Measurements from ENCODE around the gene NHSL2. TPM values are rescaled to one million over a fixed set of nuclear protein-coding genes. Genes with fewer than 3 reads are reported as not detected.

The NHSL2 gene
- total RNA-seq, 1 donor from 2014 or later, result 57.6 TPM

GRCh38 chrX:72113461-72113860 lies 202.8 kb downstream of the NHSL2 start:
- Mint-ChIP-seq H3K27ac (ENCODE audit: unreplicated experiment) (no peak overlapping the region), H3K4me3 (ENCODE audit: unreplicated experiment) (no peak overlapping the region), H3K4me1 (ENCODE audit: unreplicated experiment) (peaks cover 28% of the 10 kb centered on the region), H3K27me3 (ENCODE audit: unreplicated experiment) (no peaks in the 10 kb centered on the region), H3K9me3 (ENCODE audit: unreplicated experiment) (no peaks in the 10 kb centered on the region), H3K36me3 (ENCODE audit: low read depth, unreplicated experiment) (peaks cover 16% of the 10 kb centered on the region)
- no peak for DNase-seq (ENCODE audit: low spot score)
- no peak for TF ChIP-seq CTCF (IDR thresholded peaks at IDR 0.05; ENCODE audit: unreplicated experiment)

GRCh38 chrX:72114306-72114705 lies 203.7 kb downstream of the NHSL2 start:
- Mint-ChIP-seq H3K27me3 (ENCODE audit: unreplicated experiment) (no peaks in the 10 kb centered on the region), H3K27ac (ENCODE audit: unreplicated experiment) (peak overlapping the region; percentile 70), H3K9me3 (ENCODE audit: unreplicated experiment) (no peaks in the 10 kb centered on the region), H3K36me3 (ENCODE audit: low read depth, unreplicated experiment) (peaks cover 9% of the 10 kb centered on the region), H3K4me1 (ENCODE audit: unreplicated experiment) (peaks cover 28% of the 10 kb centered on the region), H3K4me3 (ENCODE audit: unreplicated experiment) (no peak overlapping the region)
- TF ChIP-seq CTCF (IDR thresholded peaks at IDR 0.05; ENCODE audit: unreplicated experiment), result no peak
- no peak for DNase-seq (ENCODE audit: low spot score)

- H3K4me1 Mint-ChIP-seq (ENCODE audit: unreplicated experiment), result peaks cover 28% of the 10 kb centered on the region
These were observed 204.2 kb downstream of the NHSL2 start for GRCh38 chrX:72114807-72115206.

GRCh38 chrX:72115380-72115779 lies 204.7 kb downstream of the NHSL2 start:
- Mint-ChIP-seq H3K4me1 (ENCODE audit: unreplicated experiment) (peaks cover 28% of the 10 kb centered on the region), H3K36me3 (ENCODE audit: low read depth, unreplicated experiment) (peaks cover 9% of the 10 kb centered on the region), H3K9me3 (ENCODE audit: unreplicated experiment) (no peaks in the 10 kb centered on the region), H3K27ac (ENCODE audit: unreplicated experiment) (peak overlapping the region; percentile 22), H3K27me3 (ENCODE audit: unreplicated experiment) (no peaks in the 10 kb centered on the region), H3K4me3 (ENCODE audit: unreplicated experiment) (no peak overlapping the region)
- DNase-seq (ENCODE audit: low spot score), result no peak
- no peak for TF ChIP-seq CTCF (IDR thresholded peaks at IDR 0.05; ENCODE audit: unreplicated experiment)

More at GRCh38 chrX:72114807-72115206, 204.2 kb downstream of the NHSL2 start:
- H3K27ac Mint-ChIP-seq (ENCODE audit: unreplicated experiment), result peak overlapping the region; percentile 70
- no peak overlapping the region for H3K4me3 Mint-ChIP-seq (ENCODE audit: unreplicated experiment)
- no peak for TF ChIP-seq CTCF (IDR thresholded peaks at IDR 0.05; ENCODE audit: unreplicated experiment)
- peaks cover 9% of the 10 kb centered on the region for H3K36me3 Mint-ChIP-seq (ENCODE audit: low read depth, unreplicated experiment)
- no peaks in the 10 kb centered on the region for H3K27me3 Mint-ChIP-seq (ENCODE audit: unreplicated experiment)
- H3K9me3 Mint-ChIP-seq (ENCODE audit: unreplicated experiment), result no peaks in the 10 kb centered on the region
- no peak for DNase-seq (ENCODE audit: low spot score)

GRCh38 chrX:72117636-72118210 lies 207.1 kb downstream of the NHSL2 start:
- Mint-ChIP-seq H3K4me1 (ENCODE audit: unreplicated experiment) (peaks cover 38% of the 10 kb centered on the region), H3K4me3 (ENCODE audit: unreplicated experiment) (no peak overlapping the region), H3K36me3 (ENCODE audit: low read depth, unreplicated experiment) (no peaks in the 10 kb centered on the region), H3K27ac (ENCODE audit: unreplicated experiment) (peak overlapping the region; percentile 10), H3K27me3 (ENCODE audit: unreplicated experiment) (no peaks in the 10 kb centered on the region), H3K9me3 (ENCODE audit: unreplicated experiment) (no peaks in the 10 kb centered on the region)
- DNase-seq (ENCODE audit: low spot score), result no peak
- no peak for TF ChIP-seq CTCF (IDR thresholded peaks at IDR 0.05; ENCODE audit: unreplicated experiment)

Data from endothelial cell (in vitro differentiated cells).